ENCODE data around the gene SOST.
"Not testable (repeated sequence)": the region's sequence is repeated elsewhere in the genome, so short reads cannot be mapped to it uniquely, and the experiment has no call there.

The SOST gene

DNA sequence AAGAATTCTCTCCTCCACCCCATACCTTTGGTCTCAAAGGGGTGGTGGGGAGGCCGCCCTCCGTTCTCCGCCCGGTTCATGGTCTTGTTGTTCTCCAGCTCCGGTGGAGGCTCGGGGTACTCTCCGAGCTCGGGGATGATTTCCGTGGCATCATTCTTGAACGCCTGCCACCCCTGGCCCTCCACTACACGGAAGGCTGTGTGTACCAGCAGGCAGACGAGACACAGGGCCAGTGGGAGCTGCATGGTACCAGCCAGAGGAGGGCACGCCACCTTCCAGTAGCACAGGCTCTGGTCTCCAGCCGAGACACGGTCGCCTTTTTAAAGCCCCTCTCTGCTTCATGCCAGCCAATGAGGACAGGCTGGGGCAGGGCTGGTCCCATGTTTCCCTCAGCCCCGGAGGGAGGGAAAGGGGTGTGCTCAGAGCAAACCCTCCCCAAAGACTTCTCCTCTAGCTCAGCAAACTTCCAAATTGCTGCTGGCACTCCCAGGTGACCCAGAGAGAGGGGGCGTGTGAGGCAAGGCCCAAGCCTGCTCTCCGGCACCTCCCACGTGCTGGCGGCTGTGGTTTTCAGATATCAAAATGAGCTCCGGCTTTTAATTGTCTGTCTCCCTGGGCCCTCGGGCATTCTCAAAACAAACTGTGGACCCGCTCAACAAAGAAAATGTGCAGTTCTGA lies at the start of gene SOST:
Gene SOST (minus strand): TSS at position 295 of the 678 bp plus-strand sequence. CDS start 50 bp downstream, at position 245.
- no peak for DNase-seq (ENCODE audit: low spot score)

DNA sequence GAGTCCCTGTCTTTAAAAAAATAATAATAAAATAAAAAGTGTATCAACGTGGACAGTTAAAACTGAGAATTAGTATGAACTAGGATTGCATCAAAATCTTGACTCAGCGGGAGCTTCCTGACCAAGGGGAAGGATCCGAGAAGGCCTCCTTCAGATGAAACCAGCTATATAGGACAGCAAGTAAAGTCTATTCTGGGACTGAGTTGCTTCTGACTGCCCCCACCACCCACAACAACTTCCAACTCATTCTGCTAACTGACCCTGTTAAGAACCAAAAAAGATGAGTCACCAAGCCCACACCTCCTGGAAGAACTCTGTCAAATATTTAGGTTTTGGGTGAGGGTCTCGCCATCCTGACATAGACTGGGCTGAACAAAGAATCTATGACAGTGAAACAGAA lies 49.5 kb upstream of the SOST start:
- no peak for DNase-seq (ENCODE audit: low spot score)

DNA sequence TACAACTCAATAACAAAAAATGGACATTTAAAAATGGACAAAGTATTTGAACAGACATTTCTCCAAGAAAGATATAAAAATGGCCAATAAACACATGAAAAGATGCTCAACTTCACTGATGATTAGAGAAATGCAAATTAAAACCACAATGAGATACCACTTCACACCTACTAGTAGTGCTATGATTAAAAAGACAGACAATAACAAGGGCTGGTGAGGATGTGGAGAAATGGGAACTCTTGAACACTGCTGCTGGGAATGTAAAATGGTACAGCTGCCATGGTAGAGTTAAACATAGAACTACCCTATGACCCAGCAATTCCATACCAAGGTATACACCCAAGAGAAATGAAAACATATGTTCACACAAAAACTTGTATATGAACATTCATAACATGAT lies 46.5 kb upstream of the SOST start:
- no peak for DNase-seq (ENCODE audit: low spot score)

DNA sequence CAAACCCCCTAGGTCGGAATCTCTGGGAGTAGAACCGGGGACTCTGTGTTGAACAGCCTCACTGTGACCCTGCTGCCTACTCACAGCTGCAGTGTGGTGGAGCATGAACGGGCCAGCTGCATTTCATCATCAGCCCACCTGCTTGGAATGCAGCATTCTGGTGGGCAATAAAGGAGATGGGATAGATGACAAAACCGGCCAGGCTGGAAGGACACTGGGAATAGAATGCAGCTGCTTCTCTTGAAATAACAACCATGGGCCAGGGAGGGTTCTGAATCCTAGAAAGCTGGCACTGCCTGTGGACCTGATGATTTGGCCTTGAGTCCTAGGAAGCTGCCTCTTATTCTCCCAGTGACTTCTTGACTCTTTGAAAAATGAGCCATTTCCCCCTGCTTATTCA lies 45.2 kb upstream of the SOST start:
- no peak for DNase-seq (ENCODE audit: low spot score)

DNA sequence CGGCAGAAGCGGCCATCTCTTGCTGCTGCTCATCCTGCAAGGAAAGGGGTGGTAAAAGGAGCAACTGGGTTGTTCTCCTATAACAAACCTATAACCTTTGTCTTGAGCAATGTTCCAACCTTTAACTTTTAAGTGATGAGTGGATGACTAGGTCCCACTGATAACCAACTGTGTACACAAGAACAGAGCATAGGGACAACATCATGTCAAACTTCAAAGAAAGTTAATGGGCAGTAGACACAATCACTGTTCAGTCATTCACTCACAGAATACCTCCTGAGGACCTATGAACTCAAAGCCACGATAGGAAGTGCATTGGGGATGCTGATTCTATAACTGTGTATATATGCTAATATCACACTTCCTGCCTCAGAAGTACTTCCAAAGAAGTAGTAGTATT lies 43.3 kb upstream of the SOST start:
- DNase-seq (ENCODE audit: low spot score): no peak

DNA sequence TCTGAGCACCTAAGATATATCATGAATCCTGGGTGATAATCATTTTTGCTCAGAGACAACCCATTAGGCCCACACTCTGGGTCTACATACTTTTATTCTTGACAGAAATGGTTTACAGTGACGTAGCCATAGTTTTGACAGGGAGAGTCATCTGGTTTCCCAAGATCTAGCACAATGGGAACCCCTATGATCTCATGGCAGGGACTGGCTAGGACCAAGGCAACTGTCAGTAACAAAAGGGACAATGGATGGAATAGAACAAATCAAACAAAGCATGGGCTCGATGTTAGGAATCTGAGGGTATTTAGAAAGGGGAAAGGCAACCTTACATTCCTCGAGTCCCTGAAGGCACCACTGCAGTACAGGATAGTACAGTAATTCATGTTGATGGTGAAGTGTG lies 42.1 kb upstream of the SOST start:
- DNase-seq (ENCODE audit: low spot score): no peak

DNA sequence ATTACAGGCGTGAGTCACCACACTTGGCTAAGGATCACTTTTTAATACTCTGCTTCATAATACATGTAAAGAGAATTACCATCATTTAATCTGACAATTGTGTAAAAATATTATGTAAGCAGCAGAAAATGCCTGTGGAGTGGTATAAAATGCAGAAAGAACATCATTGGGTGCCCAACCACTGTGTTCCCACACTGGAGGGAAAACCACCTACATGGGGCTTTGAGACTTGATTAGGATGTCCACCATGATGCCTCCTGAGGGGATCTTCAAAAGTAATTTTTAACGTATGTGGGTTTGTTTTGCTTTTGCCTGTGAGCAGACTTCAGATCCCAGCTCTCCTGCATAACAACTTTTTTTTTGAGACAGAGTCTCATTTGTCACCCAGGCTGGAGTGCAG lies 40.5 kb upstream of the SOST start:
- no peak for DNase-seq (ENCODE audit: low spot score)

DNA sequence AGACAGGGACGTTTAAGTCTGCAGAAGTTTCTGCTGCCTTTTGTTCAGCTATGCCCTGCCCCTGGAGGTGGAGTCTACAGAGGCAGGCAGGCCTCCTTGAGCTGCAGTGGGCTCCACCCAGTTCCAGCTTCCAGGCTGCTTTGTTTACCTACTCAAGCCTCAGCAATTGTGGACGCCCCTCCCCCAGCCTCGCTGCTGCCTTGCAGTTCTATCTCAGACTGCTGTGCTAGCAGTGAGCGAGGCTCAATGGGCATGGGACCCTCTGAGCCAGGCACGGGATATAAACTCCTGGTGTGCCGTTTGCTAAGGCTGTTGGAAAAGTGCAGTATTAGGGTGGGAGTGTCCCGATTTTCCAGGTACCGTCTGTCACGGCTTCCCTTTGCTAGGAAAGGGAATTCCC lies 39.4 kb upstream of the SOST start:
- not testable (repeated sequence) for DNase-seq (ENCODE audit: low spot score)

DNA sequence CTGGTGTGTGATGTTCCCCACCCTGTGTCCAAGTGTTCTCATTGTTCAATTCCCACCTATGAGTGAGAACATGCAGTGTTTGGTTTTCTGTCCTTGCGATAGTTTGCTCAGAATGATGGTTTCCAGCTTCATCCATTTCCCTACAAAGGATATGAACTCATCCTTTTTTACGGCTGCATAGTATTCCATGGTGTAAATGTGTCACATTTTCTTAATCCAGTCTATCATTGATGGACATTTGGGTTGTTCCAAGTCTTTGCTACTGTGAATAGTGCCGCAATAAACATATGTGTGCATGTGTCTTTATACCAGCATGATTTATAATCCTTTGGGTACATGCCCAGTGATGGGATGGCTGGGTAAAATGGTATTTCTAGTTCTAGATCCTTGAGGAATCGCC lies 34.1 kb upstream of the SOST start:
- not testable (repeated sequence) for DNase-seq (ENCODE audit: low spot score)

DNA sequence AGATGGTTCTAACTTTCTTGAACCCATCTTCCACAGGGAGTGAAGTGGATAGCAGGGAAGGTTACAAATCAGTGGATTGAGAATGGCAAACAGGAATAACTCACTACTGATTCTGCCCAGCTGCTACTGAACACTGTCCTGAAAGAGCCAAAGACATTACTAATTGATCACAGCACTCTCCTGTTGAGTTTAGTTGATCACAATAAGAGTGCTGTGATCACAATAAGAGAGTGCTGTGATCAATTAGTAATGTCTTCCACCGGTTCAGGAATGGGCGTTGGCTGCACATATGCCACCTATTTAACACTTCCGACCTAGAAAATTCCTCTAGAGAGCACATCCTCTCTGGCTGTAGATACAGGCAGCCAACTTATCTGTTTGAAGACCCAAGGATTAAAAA lies 33.0 kb upstream of the SOST start:
- no peak for DNase-seq (ENCODE audit: low spot score)

DNA sequence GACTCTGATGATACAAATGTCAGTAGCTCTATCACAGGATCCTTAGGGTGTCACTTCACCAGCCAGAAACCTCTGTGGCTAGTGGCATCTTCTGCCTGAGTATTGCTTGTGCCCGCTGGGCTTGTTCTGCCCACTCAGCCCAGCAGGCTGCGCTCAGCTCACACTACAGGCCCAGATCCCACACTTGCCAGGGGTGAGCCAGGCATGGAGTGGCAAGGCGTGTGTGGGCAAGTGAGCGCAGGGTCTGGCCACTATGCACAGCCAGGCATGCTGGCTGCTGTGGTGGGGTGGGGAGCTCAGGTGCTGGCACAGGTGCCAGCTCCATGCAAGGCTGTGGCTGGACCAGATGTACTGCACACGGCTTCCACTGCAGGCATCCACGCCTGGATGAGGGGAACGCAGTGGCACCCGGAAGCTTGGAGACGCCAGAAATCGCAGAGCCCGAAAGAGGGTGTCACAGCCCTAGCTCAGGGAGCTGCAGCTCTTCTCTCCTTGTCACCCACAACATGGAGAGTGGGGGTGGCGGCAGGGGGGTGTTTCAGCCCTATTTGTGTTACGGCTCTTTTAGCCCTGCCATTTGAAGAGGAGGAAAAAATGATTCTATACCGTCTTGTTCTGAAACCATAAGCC lies 31.8 kb upstream of the SOST start:
- no peak for DNase-seq (ENCODE audit: low spot score)

DNA sequence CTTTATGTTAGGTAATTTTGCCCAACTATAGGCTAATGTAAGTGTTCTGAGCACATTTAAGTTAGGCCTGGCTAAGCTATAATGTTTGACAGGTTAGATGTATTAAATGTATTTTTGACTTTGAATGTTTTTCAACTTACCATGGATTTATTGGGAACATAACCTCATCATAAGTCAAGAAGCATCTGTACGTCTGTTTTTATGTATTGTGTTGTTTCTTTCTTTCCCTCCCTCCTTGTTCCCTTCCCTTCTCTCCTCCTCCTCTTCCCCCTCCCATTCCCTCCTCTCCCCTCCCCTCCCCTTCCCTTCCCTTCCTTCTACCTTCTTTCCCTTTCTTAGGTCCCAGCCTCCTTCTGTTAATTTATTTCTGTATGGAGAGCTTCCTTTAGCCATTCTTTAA lies 30.9 kb upstream of the SOST start:
- no peak for DNase-seq (ENCODE audit: low spot score)

DNA sequence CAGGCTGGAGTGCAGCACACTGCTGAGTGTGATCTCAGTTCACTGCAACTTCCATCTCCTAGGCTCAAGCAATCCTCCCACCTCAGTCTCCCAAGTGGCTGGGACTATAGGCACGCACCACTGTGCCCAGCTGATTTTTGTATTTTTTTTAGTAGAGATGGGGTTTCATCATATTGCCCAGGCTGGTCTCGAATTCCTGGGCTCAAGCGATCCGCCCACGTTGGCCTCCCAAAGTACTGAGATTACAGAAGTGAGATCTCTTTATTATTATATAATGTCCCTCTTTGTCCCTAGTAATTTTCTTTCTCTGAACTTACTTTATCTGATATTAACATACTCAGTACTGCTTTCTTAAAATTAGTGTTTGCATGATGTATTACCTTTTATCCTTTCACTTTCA lies 29.9 kb upstream of the SOST start:
- no peak for DNase-seq (ENCODE audit: low spot score)

DNA sequence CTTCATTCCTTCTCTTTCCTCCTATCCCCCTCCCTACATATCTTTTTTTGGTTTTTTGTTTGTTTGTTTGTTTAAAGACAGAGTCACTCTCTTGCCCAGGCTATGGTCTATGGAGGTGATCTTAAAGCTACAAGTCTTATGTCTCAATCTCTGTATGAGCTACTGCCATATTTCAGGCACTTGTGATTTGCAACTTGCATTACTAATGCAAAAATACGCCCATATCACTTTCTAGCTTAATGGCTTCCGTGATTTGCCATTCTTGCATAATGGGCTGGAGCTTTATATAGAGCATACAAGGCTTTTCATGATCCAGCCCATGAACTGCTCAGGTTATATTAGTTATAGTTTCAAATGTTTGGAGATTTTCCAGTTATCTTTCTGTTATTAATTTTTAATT lies 29.1 kb upstream of the SOST start:
- no peak for DNase-seq (ENCODE audit: low spot score)

DNA sequence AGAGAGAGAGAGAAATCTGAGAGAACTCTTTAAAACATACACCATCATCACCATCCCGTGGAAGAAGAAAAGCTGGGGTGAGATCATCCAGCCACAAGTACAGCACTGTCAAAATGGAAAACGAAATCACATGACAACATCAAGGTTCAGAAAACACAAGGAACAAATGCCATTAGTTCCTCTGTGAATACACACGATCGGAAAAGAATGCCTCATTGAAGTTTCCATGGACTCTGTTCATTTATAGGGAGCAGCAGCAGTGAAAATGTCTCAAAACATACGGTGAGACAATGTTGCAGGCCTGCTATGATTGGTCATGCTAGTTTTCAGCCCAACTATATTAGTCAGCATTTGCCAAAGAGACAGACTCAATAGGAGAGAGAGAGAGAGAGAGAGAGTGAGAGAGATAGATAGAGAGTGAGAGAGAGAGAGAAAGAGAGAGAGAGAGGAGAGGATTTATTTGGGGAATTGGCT lies 26.1 kb upstream of the SOST start:
- DNase-seq (ENCODE audit: low spot score): no peak

DNA sequence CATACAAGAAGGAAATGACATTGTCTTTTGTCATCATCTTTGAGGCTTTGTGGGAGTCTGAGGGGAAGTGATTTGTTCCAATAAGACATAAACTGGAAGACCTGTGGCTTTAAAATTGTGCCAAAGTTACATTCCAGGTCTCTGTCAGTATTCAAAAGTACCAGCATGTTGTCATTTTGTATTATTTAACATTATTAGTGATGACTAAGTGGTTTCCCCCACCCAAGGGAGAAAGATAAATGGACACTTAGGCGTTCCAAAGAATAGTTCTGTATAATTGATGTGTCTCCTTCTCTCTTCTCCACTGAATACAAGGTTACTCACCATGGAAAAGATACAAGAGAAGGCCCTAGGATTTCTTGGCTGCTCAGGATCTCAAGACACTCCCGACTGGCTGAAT lies 25.5 kb upstream of the SOST start:
- no peak for DNase-seq (ENCODE audit: low spot score)

DNA sequence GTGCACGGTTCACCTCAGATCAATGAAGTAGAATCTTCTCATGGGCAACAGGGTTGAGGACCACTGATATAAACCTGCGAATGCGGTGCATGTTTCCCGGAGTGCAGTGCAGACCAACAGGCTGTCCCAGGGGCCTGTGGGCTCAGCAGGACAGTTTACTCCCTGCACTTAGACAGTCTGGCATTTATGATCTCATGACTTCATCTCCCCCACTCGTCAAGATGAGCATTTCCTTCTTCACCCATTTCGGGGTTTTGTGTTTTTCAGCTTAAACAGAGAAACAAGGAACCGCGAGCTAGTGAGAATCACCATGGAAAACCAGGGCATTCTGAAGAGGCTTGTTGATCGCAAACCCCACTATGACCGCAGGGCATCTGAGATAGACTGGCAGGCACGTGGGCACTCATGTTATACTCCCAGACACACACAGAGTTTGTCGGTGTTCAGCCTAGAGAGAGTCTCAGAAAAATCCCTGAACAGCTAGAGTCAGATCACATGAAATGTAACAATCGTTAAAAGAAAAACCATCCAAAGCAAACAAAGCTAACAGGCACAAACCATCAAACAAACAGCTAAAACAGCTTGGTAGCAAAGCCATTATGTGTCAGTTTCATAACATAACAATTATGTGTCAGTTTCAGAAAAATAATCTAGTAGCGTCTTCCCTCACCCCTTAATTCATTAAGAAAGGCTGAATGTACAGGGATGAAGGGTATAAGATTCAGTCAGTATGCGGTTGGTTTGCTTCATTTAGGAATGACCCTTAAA lies 24.5 kb upstream of the SOST start:
- DNase-seq (ENCODE audit: low spot score): no peak

DNA sequence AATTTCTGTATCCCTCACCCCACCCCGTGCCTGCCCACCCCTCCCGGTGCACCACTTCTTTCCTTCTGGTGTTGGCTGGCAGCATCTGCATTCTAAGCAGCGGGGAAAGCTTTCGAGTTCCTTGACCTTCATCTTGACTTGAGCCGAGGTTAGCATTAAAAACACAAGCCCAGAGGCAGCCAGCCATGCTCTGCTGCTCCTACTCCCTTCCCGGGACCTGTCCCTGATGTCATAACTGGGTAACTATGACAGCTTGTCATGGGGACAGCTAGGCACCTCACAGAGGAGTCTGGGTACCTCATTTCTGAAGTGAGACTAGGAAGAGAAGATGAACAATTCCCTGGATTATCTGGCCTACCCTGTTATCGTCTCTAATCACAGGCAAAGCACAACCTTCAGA lies 21.5 kb upstream of the SOST start, which contains the start of gene CFAP97D1:
Gene CFAP97D1 (plus strand): TSS at position 301 of the 400 bp plus-strand sequence. CDS start 28 bp downstream, at position 329.
- DNase-seq (ENCODE audit: low spot score): no peak

DNA sequence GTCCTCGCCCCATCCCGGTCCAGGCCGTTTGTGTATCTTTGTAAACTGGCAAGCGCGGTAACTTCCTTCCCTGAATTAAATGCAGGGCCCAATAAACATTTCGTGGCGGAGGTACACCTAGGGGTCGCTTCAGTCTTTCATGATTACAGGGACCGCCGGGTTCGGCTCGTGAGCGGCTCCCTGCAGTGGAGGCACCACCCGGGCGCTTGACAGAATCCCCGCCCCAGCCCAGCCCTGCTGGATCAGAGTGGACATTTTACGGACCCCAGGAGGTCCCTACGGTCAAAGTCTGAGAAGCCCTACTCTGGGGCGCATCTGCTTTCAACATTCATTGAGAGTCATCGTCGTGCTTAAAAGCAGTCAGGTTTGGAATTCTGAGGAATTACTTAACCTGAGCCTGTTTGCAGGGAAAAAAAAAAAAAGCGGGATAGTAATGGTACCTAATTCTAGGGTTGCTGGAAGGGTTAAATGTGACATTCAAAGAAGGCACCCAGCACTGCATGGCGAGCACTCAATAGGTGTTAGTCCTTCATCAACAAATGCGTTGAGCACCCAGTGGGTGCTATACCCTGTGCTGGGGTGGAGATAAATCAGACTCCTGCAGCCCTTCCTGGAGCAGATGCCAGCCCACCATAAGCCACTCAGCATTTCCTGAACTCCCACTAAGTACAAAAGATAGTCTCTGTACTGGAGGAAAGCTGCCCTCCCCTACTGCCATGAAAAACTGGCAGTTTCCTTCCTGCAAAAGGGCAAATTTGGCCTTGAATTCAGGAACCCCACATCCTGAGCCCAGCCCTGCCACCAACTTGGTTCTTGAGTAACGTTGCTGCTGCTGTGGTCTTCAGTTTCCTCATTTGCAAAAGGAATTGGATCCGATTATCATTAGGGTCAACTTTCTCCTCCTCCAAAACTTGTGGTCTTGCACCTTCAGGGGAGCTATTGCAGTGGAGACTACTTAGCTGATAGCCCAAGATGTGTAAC lies 20.8 kb upstream of the SOST start:
- no peak for DNase-seq (ENCODE audit: low spot score)

DNA sequence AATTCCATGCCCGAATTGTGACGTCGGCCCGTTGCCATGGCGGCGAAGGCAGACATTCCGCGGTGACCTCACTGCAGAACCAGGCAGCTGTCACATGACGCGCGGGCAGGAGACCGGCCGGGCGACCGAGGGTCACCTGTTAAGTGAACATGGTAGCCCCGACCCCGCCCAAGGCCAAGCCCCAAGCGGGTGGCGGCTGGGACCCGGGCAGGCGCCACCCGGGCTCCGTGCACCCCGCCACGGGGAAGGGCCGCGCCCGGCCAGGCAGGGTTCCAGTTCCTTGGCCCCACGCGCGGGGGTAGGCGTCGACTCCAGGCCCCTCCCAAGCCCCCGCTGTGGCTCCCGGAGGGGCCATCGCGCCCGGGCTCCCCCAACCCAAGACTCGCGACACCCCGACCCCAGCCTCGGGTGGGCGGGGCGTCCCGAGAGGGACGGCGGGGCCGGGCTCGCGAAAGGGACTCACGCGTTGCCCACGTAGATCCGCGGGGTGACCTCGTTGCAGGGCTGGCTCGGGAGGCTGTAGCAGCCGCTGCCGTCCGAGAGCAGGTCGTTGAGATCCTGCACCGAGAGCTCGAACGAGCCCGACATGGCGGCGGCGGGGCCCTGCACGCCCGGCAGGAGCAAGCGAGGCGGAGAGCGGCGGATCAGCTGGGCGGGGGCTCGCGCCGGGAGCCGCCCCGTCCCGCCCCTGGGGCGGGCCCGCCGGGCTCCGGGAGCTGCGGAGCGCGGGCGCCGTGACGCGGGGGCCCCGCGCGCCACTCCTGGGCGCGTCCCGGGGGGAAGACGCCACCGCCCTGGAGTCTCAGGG lies 19.9 kb upstream of the SOST start, which contains the start of gene DUSP3:
Gene DUSP3 (minus strand): TSS at position 641 of the 808 bp plus-strand sequence. CDS start 53 bp downstream, at position 588.
- peak; percentile 55 for DNase-seq (ENCODE audit: low spot score)
